GM19455 (cell line): ENCODE measurements around the gene ATG4C.

ENCODE experiments used
- ATAC-seq: cut with Tn5 transposase; IDR thresholded peaks from one replicate; pipeline ENCODE4 v1.9.1; 2021; ENCODE audit not compliant: unreplicated experiment

ATG4C gene

GRCh38 chr1:62903522-62903921 lies 119.6 kb downstream of the ATG4C start:
- ATAC-seq: no peak

GRCh38 chr1:62903982-62904855 lies 120.3 kb downstream of the ATG4C start:
- ATAC-seq: no peak

GRCh38 chr1:62904856-62905225 lies 120.9 kb downstream of the ATG4C start:
- ATAC-seq: no peak

- ATAC-seq: no peak
Observed at GRCh38 chr1:62905309-62905708, 121.4 kb downstream of the ATG4C start.

- ATAC-seq: no peak
Observed at GRCh38 chr1:62905872-62906271, 121.9 kb downstream of the ATG4C start.

- no peak for ATAC-seq
Observed at GRCh38 chr1:62906428-62906886, 122.5 kb downstream of the ATG4C start.

- no peak for ATAC-seq
Observed at GRCh38 chr1:62908168-62908695, 124.3 kb downstream of the ATG4C start.

- no peak for ATAC-seq
Observed at GRCh38 chr1:62912028-62912638, 128.2 kb downstream of the ATG4C start.
